Stomach (tissue), 9 donors: ENCODE results near the gene ISOC1. TPM values are rescaled to one million over a fixed set of nuclear protein-coding genes. Genes with fewer than 3 reads are reported as not detected.

Experiments used
- DNase-seq, 2 donors: peaks; one replicate each; pipeline versions ENCODE4 v3.0.0 to v3.0.0-alpha.2; 2013 to 2019
- H3K27ac ChIP-seq, 5 donors: fragments of 200-600 bp in 4 of 5; sonication (generic) in 4 of 5; one replicate each; pipeline ENCODE4 v1.5.1; 2013 to 2019; ENCODE audit warnings: mild to moderate bottlenecking in 1 of 5, moderate library complexity in 1 of 5
- H3K27me3 ChIP-seq, 3 donors: fragments of 200-600 bp; sonication (generic); one replicate each; pipeline ENCODE4 v1.5.1; 2017 to 2019; ENCODE audit warnings: mixed run types in 1 of 3
- H3K36me3 ChIP-seq, 4 donors: fragments of 200-600 bp; sonication (generic); 1 replicate in 3 of 4; 2 replicates in 1 of 4; pipeline ENCODE4 v1.5.1; 2016 to 2019
- H3K4me1 ChIP-seq, 4 donors: fragments of 200-600 bp; sonication (generic); one replicate each; pipeline ENCODE4 v1.5.1; 2016 to 2019
- H3K4me3 ChIP-seq, 4 donors: fragments of 200-600 bp; sonication (generic) in 3 of 4; one replicate each; pipeline ENCODE4 v1.5.1; 2016 to 2019; ENCODE audit warnings: mild to moderate bottlenecking in 1 of 4
- H3K9me3 ChIP-seq, 4 donors: fragments of 200-600 bp; sonication (generic); one replicate each; pipeline ENCODE4 v1.5.1; 2016 to 2019
- EP300 ChIP-seq: sonication (generic); formaldehyde crosslinking; IDR thresholded peaks from one replicate; pipeline ENCODE4 v1.6.1; 2017; ENCODE audit warnings: antibody characterized with exemption
- POLR2A ChIP-seq, 4 donors: fragments of 450-650 bp; IDR thresholded peaks; one replicate each; pipeline ENCODE4 v1.6.1; 2016; ENCODE audit warnings: antibody characterized with exemption in 4 of 4, control low read depth in 2 of 4, mild to moderate bottlenecking in 1 of 4, moderate library complexity in 1 of 4
- POLR2AphosphoS5 ChIP-seq, 3 donors: sonication (generic); formaldehyde crosslinking; IDR thresholded peaks; one replicate each; pipeline ENCODE4 v1.6.1; 2016; ENCODE audit warnings: antibody characterized with exemption in 3 of 3
- whole genome bisulfite sequencing, 5 donors: extraction: QIAGEN DNeasy Blood & Tissue Kit in 3 of 5; methylation state at CpG; one replicate each; pipeline versions ENCODE4 v1.1.5 to v1.1.7; 2013 to 2018; 5-methylcytosine and 5-hydroxymethylcytosine counted together
- intact Hi-C: fragments of 100-400 bp; cut with DNase I; formaldehyde crosslinking; loops from one replicate; pipeline ENCODE4 v1.15.1; 2023; ENCODE audit warnings: low total_unique reads
- polyA plus RNA-seq, 3 donors: library from polyadenylated mRNA; stranded (reverse); fragments of 200-250 nt; gene quantifications; one replicate each; pipeline ENCODE4 v1.2.3, GENCODE V29; 2013
- total RNA-seq, 5 donors: library from RNA; depleted of rRNA; stranded (reverse); fragments of >200 nt; gene quantifications; one replicate each; pipeline versions ENCODE4 v1.1.0 to v1.2.3, GENCODE V29; 2014 to 2016
- TF ChIP-seq, protein P1 (sequence below), 7 experiments: fragments of 450-650 bp in 4 of 7; fragments of 200-600 bp in 3 of 7; sonication (generic) in 3 of 7; IDR thresholded peaks; one replicate each; pipeline ENCODE4 v1.5.1; 2016 to 2019; ENCODE audit warnings: antibody characterized with exemption in 7 of 7, control low read depth in 2 of 7, mild to moderate bottlenecking in 1 of 7
- donor health status: healthy with polysubstance abuse.
- donor health status: Bipolar disorder and iron deficiency.
- donor health status: healthy.

ISOC1 gene
- total and polyA plus RNA-seq, 8 donors = 3.1 to 39.4 (median 18.3) TPM; not detected in 1

DNA sequence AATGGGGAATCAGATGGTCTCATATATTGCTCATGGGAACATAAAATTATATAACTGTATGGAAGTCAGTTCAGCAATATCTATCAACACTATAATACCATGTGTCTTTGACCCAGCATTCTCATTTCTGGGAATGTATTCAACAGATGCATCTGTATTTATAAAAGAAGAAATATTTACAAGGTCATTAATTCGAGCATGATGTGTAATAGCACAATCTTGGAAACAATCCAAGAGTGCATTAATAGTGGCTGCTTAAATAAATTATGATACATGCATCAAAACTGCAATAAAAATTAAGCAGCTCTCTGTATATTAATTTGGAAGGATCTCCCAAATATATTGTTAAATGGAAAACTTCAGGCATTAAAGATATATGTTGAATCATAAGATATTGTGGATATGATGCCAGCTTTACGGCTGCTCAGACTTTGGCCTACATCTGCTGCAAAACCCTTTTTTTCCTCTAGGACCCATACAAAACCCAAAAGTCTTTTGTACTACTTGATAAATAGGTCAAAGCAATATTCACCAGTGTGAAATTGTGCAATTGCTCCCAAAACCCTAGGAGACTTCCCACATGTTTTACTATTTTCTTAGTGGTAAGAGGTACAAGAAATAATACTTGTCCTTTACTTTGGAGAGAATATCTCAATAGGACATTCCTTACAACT, 45.3 kb upstream of the ISOC1 start:
- no peak overlapping the region for H3K27ac ChIP-seq
- intact Hi-C loops = no loop called here
- H3K36me3 ChIP-seq = no peaks in the 10 kb centered on the region

DNA sequence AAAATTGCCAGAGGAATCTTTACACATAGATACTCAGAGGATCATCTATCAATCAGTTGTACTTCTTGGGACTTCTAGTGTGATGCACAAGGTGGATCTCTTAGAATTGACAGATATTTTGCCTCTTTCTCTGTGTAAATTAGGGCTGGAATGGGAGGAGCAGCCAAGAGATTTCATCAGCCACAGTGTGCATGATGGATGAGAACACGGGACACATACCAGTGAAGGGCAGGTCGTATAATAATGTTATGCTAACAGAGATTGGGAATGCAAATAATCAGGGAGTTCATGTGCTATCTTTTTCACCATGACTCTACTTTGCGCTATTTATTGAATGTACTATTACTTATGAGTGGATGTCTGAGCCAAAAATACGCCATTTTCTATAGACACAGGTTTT, 43.3 kb upstream of the ISOC1 start:
- 30 to 70% (median 53%) methylated on average over 4 of the region's 4 CpGs for WGBS, 5 donors
- no peak overlapping the region for H3K27ac ChIP-seq
- H3K4me3 ChIP-seq = no peak overlapping the region
- TF ChIP-seq POLR2A (IDR thresholded peaks at IDR 0.05) (no peak), EP300 (no peak), POLR2AphosphoS5 (IDR thresholded peaks at IDR 0.05) (no peak)
- TF ChIP-seq, protein P1, sequence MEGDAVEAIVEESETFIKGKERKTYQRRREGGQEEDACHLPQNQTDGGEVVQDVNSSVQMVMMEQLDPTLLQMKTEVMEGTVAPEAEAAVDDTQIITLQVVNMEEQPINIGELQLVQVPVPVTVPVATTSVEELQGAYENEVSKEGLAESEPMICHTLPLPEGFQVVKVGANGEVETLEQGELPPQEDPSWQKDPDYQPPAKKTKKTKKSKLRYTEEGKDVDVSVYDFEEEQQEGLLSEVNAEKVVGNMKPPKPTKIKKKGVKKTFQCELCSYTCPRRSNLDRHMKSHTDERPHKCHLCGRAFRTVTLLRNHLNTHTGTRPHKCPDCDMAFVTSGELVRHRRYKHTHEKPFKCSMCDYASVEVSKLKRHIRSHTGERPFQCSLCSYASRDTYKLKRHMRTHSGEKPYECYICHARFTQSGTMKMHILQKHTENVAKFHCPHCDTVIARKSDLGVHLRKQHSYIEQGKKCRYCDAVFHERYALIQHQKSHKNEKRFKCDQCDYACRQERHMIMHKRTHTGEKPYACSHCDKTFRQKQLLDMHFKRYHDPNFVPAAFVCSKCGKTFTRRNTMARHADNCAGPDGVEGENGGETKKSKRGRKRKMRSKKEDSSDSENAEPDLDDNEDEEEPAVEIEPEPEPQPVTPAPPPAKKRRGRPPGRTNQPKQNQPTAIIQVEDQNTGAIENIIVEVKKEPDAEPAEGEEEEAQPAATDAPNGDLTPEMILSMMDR (IDR thresholded peaks at IDR 0.05) = no peak
- H3K36me3 ChIP-seq = no peaks in the 10 kb centered on the region
- no peaks in the 10 kb centered on the region for H3K4me1 ChIP-seq
- H3K27me3 ChIP-seq = no peaks in the 10 kb centered on the region
- no peak for DNase-seq
- intact Hi-C loops = no loop called here
- no peaks in the 10 kb centered on the region for H3K9me3 ChIP-seq

More for the DNA sequence above, 45.3 kb upstream of the ISOC1 start:
- peaks cover 0 to 9% (median 4%) of the 10 kb centered on the region in 4 donors for H3K9me3 ChIP-seq
- H3K4me3 ChIP-seq = no peak overlapping the region
- peak in 1 of 2 donors; percentile 40 for DNase-seq
- H3K27me3 ChIP-seq = no peaks in the 10 kb centered on the region
- H3K4me1 ChIP-seq = no peaks in the 10 kb centered on the region
- no peak for TF ChIP-seq EP300
- TF ChIP-seq, protein P1 (IDR thresholded peaks at IDR 0.05) = no peak
- no peak for TF ChIP-seq POLR2AphosphoS5 (IDR thresholded peaks at IDR 0.05)
- no peak for TF ChIP-seq POLR2A (IDR thresholded peaks at IDR 0.05)
- WGBS, 5 donors = 47 to 61% (median 58%) methylated on average over 2 of the region's 2 CpGs

DNA sequence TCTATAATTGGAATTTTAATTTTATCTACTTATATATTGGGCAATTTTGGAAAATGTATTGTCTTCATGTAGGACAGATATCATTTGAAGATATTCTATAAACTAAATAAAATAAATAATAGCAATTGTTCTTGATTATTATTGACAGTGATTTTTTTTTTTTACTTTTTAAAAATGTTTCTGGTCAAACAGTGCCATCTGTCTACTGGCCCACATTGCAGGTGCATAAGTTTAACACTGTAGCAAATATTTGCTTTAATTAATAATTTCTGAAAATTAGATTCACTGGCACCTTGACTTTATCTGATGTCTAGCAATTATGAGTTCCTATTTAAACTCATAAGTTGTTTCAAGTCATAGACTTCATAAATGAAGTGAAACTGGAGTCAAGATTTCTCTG, 41.1 kb upstream of the ISOC1 start:
- no peaks in the 10 kb centered on the region for H3K27me3 ChIP-seq
- TF ChIP-seq POLR2AphosphoS5 (IDR thresholded peaks at IDR 0.05) (no peak), POLR2A (IDR thresholded peaks at IDR 0.05) (no peak), EP300 (no peak)
- TF ChIP-seq, protein P1 (IDR thresholded peaks at IDR 0.05) = no peak
- no peak overlapping the region for H3K27ac ChIP-seq
- intact Hi-C loops = no loop called here
- no peak overlapping the region for H3K4me3 ChIP-seq
- no peak for DNase-seq
- H3K36me3 ChIP-seq = no peaks in the 10 kb centered on the region
- H3K9me3 ChIP-seq = peaks cover 0 to 3% (median 0%) of the 10 kb centered on the region in 4 donors
- H3K4me1 ChIP-seq = no peaks in the 10 kb centered on the region

DNA sequence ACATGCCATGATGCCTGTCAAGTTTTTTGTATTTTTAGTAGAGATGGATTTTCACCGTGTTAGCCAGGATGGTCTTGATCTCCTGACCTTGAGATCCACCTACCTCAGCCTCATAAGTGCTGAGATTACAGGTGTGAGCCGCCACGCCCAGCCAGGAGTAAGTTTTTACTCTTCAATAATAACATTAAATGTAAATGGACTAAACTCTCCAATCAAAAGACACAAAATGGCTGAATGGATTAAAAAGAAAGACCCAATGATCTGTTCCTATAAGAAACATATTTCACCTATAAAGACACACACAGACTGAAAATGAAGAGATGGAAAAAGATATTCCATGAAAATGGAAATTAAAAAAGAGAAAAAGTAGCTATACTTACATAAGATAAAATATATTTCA, 37.2 kb upstream of the ISOC1 start:
- Histone ChIP-seq H3K4me3 (no peak overlapping the region), H3K36me3 (no peaks in the 10 kb centered on the region), H3K9me3 (peaks cover 0 to 3% (median 0%) of the 10 kb centered on the region in 4 donors), H3K27ac (no peak overlapping the region), H3K27me3 (peaks cover 0 to 3% (median 0%) of the 10 kb centered on the region in 3 donors), H3K4me1 (no peaks in the 10 kb centered on the region)
- intact Hi-C loops = no loop called here
- DNase-seq = no peak
- TF ChIP-seq POLR2A (IDR thresholded peaks at IDR 0.05) = no peak
- TF ChIP-seq POLR2AphosphoS5 (IDR thresholded peaks at IDR 0.05) = no peak
- TF ChIP-seq, protein P1 (IDR thresholded peaks at IDR 0.05) = no peak
- TF ChIP-seq EP300 = no peak
- 83 to 91% (median 88%) methylated on average over 3 of the region's 3 CpGs for WGBS, 5 donors
